ENCODE data around the gene RASGRP1. TPM values are rescaled to one million over a fixed set of nuclear protein-coding genes. Genes with fewer than 3 reads are reported as not detected.

Gene RASGRP1
- polyA plus RNA-seq, 3 donors: 13.9 to 14.3 (median 14.0) TPM

- no peak for DNase-seq (ENCODE audit: low read depth in 3 of 3, low spot score in 2 of 3)
Measured at GRCh38 chr15:38538328-38539007, 26.1 kb downstream of the RASGRP1 start.

GRCh38 chr15:38536201-38536676 lies 28.4 kb downstream of the RASGRP1 start:
- DNase-seq (ENCODE audit: low read depth in 3 of 3, low spot score in 2 of 3): no peak

DNA sequence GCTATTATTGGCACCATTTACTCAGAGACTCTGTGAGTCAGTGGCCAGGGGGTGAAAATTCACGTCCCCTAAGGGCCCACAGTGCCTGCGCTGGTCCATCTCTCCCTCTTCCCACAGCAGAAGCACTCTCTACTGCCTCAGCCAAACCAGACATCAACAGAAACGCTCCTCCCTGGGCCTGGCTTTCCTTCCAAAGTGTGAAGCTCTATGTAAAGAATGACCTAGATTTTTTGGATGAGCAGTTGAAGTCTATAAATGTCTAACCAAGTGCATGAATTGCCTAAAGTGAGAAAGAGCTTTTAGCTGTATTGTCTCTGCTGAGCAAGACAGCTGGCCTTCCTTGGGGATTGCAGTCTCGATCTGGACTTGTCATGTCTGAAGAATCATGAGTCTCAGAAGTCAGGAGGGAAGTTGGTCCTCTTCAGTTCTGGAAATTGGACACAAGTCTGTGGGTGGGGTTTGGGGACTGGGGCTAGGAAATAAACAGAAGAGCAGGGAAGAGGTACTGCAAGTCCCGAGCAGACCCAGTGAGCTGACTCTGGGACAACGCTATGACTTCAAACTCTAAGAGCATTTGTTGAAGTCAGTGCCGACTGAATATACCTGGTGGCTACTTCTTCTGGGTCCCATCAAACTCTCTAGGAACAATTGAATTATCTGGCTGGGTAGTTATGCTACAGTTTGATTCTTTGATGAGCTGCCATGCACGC lies 29.0 kb downstream of the RASGRP1 start:
- no peak for DNase-seq (ENCODE audit: low read depth in 3 of 3, low spot score in 2 of 3)

GRCh38 chr15:38534691-38535090 lies 29.9 kb downstream of the RASGRP1 start:
- DNase-seq (ENCODE audit: low read depth in 3 of 3, low spot score in 2 of 3): no peak

GRCh38 chr15:38533926-38534325 lies 30.7 kb downstream of the RASGRP1 start:
- no peak for DNase-seq (ENCODE audit: low read depth in 3 of 3, low spot score in 2 of 3)

DNA sequence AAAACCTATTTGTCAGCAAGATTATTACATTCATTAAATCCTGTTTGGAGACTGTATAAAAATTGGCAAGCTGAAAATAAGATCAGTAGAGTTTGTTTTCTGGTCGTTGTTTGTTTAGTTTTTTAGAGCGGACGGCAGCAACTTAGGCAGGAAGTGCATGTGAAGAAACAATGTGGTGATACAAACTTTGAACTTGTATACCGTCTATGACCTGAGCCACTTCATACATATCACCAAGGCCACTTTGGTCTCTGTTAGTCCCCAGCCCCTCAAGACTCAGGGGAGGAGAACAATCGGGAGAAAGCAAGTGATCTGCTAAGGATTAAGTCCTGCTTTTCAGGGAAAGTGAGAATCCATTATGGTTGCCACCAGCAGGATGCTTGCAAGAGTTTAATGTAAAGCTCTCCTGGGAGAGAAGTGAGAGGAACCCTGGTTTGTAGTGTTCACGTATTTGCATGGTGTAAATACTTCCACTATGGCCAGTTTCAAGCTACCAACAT lies 31.1 kb downstream of the RASGRP1 start:
- DNase-seq (ENCODE audit: low read depth in 3 of 3, low spot score in 2 of 3): no peak

- no peak for DNase-seq (ENCODE audit: low read depth in 3 of 3, low spot score in 2 of 3)
Measured at GRCh38 chr15:38532728-38533127, 31.9 kb downstream of the RASGRP1 start.

GRCh38 chr15:38531509-38531908 lies 33.1 kb downstream of the RASGRP1 start:
- no peak for DNase-seq (ENCODE audit: low read depth in 3 of 3, low spot score in 2 of 3)

- no peak for DNase-seq (ENCODE audit: low read depth in 3 of 3, low spot score in 2 of 3)
Measured at GRCh38 chr15:38530113-38530512, 34.5 kb downstream of the RASGRP1 start.

DNA sequence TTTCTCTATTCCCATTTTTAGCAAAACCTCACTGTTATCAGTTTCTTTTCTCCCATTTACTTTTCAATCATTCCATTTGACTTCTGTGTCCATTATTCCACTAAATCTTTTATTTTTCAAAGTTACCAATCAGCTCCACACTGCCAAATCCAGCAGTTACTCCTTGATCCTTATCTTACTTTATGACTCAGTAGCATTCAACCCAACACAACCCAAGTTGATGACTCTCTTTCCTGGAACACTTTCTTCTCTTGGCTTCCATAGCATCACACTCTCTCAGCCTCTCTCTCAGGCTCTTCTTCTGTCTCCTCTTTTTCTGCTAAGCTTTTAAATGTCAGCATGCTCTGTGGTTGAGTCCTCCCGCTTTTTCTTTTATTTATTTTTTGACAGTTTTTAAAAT lies 36.3 kb downstream of the RASGRP1 start:
- DNase-seq (ENCODE audit: low read depth in 3 of 3, low spot score in 2 of 3): no peak

- DNase-seq (ENCODE audit: low read depth in 3 of 3, low spot score in 2 of 3): no peak
Measured at GRCh38 chr15:38526158-38526557, 38.5 kb downstream of the RASGRP1 start.

DNA sequence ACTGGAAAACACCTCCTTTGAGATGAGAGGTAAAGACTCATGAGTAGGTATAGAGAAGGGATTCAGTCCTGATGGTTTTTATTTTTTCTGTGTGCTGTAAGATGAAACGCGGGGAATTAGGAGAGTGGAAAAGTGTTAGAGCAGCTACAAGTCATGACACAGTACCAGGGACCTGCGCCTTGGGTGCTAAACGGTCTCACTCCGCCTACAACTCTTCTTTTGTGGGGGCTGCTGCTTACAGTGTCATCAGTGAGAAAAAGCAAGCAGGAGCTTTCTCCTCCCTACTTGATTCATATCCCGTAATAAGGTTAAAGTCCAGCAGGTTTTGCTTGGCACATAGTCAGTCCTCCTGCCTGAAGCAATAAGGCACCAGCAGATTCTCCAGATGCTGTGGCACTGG lies 39.1 kb downstream of the RASGRP1 start:
- no peak for DNase-seq (ENCODE audit: low read depth in 3 of 3, low spot score in 2 of 3)

DNA sequence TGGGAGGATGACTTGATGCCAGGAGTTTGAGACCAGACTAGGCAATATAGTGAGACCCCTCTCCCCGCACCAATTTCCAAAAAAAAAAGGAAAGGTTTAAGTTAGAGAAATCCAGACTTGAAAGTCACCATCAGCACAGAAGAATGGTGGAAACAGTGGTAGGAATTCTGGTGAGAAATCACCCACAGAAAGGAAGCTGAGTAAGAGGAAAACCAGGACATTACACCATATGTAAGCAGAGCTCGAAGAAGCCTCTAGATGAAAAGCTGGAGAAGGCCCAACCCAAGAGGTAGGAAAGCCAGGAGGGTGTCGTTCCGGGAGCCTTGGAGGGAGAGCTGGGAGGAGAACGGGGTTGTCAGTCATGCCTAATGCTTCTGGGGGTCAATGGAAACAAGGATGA lies 40.5 kb downstream of the RASGRP1 start:
- DNase-seq (ENCODE audit: low read depth in 3 of 3, low spot score in 2 of 3): no peak

DNA sequence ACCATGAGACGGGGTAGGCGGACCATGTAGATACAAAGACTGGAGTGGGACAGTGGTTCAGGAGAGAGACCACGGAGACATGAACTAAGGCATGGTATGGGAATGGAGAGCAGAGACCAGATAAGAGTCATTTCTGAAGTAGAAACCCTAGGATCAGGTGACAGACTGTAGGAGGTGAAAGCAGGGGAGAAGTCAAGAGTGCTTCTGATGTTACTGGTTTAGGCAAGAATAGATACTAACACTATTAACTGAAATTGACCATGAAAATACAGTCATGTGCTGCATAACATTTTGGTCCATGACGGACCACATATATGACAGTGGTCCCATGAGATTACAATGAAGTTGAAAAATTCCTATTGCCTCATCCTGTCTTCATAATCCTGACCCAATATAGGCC lies 41.7 kb downstream of the RASGRP1 start:
- no peak for DNase-seq (ENCODE audit: low read depth in 3 of 3, low spot score in 2 of 3)

- no peak for DNase-seq (ENCODE audit: low read depth in 3 of 3, low spot score in 2 of 3)
Measured at GRCh38 chr15:38521316-38521715, 43.3 kb downstream of the RASGRP1 start.

DNA sequence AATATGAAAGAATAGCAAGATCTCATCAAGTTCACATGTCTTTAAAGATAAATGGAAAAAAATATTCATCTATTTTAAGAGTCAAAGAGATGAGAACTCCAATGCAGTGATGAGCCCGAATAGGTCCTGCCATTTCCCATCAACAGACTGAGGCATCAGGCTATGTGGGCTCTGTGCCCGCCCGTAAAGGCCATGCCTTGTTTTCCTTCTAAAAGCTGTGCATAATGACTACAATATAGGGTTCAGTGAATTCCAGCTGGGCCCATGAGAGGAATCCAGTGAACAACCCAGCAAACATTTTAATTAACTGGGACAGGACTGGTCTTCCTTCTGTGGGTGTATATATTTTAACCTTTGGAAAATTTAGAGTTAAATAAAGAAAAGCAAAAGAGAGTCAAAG lies 44.6 kb downstream of the RASGRP1 start:
- DNase-seq (ENCODE audit: low read depth in 3 of 3, low spot score in 2 of 3): no peak

DNA sequence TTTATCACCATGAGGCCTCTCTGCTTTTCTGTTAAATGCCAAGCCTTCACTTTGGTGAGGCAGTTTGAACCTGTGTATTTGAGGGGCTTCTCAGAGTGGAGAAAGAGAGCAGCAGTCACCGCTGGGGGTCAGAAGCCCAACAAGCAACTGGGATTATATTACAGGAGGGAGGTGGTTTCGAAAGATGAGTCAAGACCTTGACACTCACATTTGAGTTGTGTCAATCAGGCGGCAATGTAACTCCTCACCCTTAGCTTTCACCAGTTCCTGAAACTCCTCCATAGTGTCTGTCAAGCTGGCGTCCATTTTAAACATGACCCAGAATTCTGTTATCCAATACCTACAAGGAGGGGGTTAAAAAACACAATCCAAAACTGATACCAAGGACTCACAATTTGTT lies 46.5 kb downstream of the RASGRP1 start:
- no peak for DNase-seq (ENCODE audit: low read depth in 3 of 3, low spot score in 2 of 3)

DNA sequence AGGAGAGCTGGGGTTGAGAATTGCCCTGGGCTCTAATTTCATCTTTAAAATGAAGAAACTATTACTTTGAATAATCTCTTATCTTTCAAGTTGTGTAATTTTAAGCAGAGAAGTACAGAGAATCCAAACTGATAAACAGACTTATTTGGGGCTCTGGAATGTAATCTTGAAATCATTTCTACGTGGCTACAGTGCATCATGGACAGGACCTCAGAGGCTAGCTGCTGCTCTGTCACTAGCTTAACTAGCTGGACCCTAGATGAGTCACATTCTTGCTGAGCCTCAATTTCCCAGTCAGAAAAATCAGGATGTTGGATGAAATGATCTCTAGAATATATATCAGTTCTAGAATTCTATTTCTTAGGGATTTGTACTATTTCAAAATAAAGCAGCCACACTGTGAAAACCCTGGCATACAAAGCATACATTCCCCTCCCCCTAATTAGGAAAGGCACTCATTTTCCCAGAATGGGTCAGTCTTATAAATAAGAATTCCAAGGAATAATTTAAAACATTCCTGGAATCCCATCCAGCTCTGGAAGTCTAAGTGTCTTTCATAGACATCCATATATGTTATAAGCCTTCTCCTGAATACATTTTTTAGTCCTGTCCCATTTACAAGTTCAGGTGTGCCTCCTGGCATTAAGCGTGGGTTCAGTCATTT lies 47.2 kb downstream of the RASGRP1 start:
- no peak for DNase-seq (ENCODE audit: low read depth in 3 of 3, low spot score in 2 of 3)

GRCh38 chr15:38516626-38517025 lies 48.0 kb downstream of the RASGRP1 start:
- DNase-seq (ENCODE audit: low read depth in 3 of 3, low spot score in 2 of 3): no peak

GRCh38 chr15:38514601-38515000 lies 50.0 kb downstream of the RASGRP1 start:
- peak; percentile 5 to 23 (median 16) for DNase-seq (ENCODE audit: low read depth in 3 of 3, low spot score in 2 of 3)

- DNase-seq (ENCODE audit: low read depth in 3 of 3, low spot score in 2 of 3): no peak
Measured at GRCh38 chr15:38512901-38513300, 51.7 kb downstream of the RASGRP1 start.

DNA sequence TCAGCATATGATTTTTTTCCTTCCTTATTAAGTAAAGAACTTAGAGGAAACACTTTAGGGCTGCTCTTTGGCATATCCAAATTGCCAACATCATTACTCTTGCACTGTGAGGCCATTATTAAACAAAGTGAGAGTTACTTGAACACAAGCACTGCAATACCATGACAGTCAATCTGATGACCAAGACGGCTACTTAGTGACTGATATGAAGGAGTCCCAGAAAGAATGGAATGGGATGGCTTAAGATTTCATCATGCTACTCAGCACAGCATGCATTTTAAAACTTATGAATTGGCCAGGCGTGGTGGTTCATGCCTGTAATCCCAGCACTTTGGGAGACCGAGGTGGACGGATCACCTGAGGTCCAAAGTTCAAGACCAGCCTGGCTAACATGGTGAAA lies 55.5 kb downstream of the RASGRP1 start:
- no peak for DNase-seq (ENCODE audit: low read depth in 3 of 3, low spot score in 2 of 3)

Data from right renal cortex interstitium (tissue), 3 donors.